Esophagus squamous epithelium (tissue), 4 donors: ENCODE results near the gene CAMK2G.

Experiments
- CTCF ChIP-seq, 6 experiments: fragments of 450-650 bp in 4 of 6; fragments of 200-600 bp in 2 of 6; sonication (generic) in 2 of 6; IDR thresholded peaks; one replicate each; pipeline ENCODE4 v1.5.1; 2016 to 2019; ENCODE audit warnings: antibody characterized with exemption in 6 of 6, mild to moderate bottlenecking in 4 of 6, moderate library complexity in 4 of 6
- POLR2A ChIP-seq, 4 donors: fragments of 450-650 bp; IDR thresholded peaks; one replicate each; pipeline ENCODE4 v1.6.1; 2017; ENCODE audit warnings: antibody characterized with exemption in 4 of 4, mild to moderate bottlenecking in 4 of 4, moderate library complexity in 3 of 4

DNA sequence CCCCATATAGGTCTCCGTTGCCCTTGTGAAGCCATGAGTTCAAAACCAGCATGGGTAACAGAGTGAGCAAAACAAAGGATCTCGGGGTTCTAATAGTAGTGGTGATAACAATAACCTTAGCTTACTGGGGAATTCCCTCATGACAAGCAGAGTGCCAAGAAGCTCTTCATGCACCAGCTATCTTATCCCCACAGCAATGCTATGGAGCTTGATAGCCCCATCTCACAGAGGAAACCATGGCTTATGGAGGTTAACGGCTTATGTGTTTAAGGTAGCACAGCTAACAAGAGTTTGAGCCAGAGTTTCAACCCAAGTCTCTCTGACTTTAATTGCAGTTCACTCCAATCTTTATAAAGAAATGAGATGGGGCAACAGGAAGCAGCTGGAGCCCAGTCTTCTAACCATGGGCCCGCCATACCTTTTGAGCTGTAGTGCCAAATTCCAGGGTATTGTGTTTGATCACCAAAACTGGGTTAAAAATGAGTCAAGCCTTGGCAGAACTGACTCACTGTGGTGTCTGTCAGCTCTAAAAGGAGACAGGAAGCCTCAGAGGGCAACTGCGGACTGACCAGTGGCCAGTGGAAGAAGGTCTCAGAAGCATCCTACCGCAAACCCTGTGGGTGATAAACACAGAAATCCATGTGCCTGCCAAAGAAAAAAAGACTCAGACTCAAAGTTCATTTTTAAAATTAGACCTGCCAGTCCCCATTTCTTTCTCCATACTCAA, 20.1 kb upstream of the CAMK2G start:
- TF ChIP-seq POLR2A (IDR thresholded peaks at IDR 0.05) (no peak), CTCF (IDR thresholded peaks at IDR 0.05) (no peak)
